Tibial nerve (tissue), 4 donors: ENCODE results near the gene PIK3CB.

ENCODE experiments used
- EP300 ChIP-seq, 2 donors: sonication (generic); formaldehyde crosslinking; IDR thresholded peaks; one replicate each; pipeline ENCODE4 v1.6.1; 2017; ENCODE audit warnings: antibody characterized with exemption in 2 of 2, mild to moderate bottlenecking in 1 of 2
- POLR2A ChIP-seq, 2 donors: fragments of 450-650 bp; IDR thresholded peaks; one replicate each; pipeline ENCODE4 v1.6.1; 2017; ENCODE audit warnings: antibody characterized with exemption in 2 of 2, mild to moderate bottlenecking in 2 of 2, moderate library complexity in 2 of 2
- TF ChIP-seq, protein P1 (sequence below), 5 experiments: fragments of 200-600 bp in 3 of 5; fragments of 450-650 bp in 2 of 5; sonication (generic) in 3 of 5; IDR thresholded peaks; one replicate each; pipeline ENCODE4 v1.5.1; 2016 to 2019; ENCODE audit warnings: antibody characterized with exemption in 5 of 5, mild to moderate bottlenecking in 3 of 5, moderate library complexity in 2 of 5

- TF ChIP-seq, protein P1, sequence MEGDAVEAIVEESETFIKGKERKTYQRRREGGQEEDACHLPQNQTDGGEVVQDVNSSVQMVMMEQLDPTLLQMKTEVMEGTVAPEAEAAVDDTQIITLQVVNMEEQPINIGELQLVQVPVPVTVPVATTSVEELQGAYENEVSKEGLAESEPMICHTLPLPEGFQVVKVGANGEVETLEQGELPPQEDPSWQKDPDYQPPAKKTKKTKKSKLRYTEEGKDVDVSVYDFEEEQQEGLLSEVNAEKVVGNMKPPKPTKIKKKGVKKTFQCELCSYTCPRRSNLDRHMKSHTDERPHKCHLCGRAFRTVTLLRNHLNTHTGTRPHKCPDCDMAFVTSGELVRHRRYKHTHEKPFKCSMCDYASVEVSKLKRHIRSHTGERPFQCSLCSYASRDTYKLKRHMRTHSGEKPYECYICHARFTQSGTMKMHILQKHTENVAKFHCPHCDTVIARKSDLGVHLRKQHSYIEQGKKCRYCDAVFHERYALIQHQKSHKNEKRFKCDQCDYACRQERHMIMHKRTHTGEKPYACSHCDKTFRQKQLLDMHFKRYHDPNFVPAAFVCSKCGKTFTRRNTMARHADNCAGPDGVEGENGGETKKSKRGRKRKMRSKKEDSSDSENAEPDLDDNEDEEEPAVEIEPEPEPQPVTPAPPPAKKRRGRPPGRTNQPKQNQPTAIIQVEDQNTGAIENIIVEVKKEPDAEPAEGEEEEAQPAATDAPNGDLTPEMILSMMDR (IDR thresholded peaks at IDR 0.05), result no peak
- TF ChIP-seq POLR2A (IDR thresholded peaks at IDR 0.05), result no peak
- no peak for TF ChIP-seq EP300 (IDR thresholded peaks at IDR 0.05)
Observed at GRCh38 chr3:138712086-138712485, 122.6 kb downstream of the PIK3CB start.
